Ramos (cell line): ENCODE measurements around the gene MSN.

Experiments used
- in situ Hi-C: fragments of 300-500 bp; cut with MboI; formaldehyde crosslinking; loops from one replicate; pipeline ENCODE4 v1.14.3; 2022; ENCODE audit warnings: low sequenced_read_pairs; ENCODE audit not compliant: unreplicated experiment

Gene MSN

DNA sequence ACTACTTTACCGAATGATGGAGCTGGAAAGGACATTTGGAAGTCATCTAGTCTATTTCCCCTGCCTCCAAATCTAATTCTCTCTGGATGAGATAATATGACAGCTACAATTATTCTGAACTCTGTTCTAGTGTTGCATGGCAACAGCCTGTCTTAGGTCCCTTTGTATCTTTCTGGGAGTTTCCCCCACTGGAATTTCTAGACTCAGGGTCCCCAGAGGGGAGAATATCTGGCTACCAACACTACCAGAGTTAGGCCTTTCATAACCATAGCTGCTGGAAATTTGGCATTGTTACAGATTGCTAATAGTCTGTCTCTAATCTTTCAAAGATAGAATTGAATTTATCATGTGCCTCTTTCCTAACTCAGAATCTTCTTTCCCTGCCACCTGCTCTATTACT, 4.5 kb downstream of the MSN start:
- in situ Hi-C loops = no loop called here

GRCh38 chrX:65673857-65674203, 6.4 kb downstream of the MSN start:
- in situ Hi-C loops = no loop called here

DNA sequence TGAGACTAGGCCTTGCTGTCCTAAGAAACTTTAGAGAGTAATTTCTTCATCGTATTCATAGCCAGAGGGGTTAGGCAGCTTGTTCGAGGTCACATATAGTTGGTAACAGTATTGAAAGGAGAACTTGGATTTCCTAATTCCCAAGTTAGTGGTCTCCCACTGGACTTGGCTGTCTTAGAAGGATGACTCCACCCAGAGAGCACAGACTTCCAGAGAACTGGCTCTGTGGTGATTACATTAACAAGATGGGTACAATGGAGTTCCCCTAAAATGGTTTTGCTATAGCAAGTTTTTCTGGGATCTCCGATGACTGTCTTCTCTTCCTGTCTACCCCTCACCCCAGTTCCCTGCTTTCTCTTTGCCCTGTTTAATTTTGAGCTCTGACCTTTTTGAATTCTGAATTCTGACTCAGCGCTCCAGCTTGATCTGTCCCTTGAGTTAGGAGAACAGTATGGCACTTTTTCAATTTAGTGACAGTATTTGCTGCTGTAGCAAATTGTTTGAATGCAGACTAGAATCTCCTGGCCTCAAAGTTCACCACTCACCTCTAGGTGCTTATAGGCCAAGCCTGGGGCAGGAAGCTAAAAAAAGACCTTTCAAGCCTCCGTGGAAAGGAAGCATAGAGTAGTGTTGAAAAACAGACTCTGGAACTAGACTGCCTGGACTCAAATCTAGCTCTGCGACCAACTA, 6.9 kb downstream of the MSN start:
- in situ Hi-C loops = no loop called here

GRCh38 chrX:65677954-65678469, 10.6 kb downstream of the MSN start:
- in situ Hi-C loops = no loop called here

- in situ Hi-C loops = no loop called here
Observed at GRCh38 chrX:65679071-65679540, 11.7 kb downstream of the MSN start.

GRCh38 chrX:65681810-65682209, 14.4 kb downstream of the MSN start:
- in situ Hi-C loops = no loop called here

DNA sequence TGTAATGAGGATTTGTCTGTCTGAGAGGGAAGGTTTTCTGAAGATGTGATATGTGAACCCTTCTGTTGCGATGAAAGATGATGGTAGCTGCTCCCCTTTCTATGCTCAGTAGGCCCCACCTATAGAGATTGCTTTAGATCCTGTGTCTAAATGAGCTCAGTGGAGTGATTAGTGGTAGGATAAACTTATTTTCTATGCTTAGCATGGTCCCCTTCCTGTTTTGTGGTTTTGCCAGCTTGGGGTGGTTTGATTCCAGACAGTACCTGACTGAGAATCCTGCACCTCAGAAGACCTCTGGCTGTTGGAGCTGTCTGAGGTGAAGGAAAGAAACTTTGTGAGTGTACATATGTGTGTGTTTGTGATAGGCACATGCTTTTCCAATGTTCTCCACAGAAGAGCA, 17.7 kb downstream of the MSN start:
- in situ Hi-C loops = no loop called here

- in situ Hi-C loops = no loop called here
Observed at GRCh38 chrX:65686236-65686635, 18.8 kb downstream of the MSN start.

DNA sequence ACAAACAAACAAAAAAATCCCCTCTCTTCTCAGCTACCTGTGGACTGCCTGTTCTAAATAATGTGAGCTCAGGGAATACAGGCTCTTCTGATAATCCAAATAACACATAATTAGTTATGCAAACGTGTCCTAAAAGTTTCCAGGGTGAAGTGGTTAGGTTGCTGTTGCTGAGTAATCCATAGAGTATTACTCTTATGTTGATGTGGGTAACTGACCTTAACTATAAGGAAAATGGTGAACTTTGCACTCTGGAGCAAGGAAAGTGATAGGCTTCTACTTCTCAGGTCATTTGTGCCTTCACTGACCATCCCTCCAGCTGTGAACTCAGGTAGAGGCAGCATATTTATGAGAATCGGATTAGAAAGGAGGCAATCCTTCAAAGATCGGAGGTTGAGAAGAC, 19.9 kb downstream of the MSN start:
- in situ Hi-C loops = no loop called here

- in situ Hi-C loops = no loop called here
Observed at GRCh38 chrX:65688403-65688871, 21.0 kb downstream of the MSN start.

DNA sequence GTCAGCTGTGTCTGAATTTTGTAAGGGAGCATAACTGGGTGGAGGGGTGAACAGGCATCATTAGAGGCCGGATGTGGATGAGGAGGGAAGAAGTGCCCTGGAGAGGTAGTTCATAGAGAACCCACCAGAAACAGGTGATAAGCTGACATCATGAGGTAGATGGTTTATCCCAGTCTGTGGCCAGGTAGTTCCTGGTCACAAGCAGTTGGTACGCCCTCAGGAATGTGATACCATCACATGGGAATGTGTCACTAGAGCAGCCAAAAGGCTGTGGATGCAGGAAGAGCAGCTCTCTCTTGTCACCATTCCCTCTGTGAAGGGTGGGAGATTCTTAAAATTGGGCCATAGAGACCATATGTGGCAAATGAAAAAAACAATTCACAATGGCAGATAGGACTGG, 21.9 kb downstream of the MSN start:
- in situ Hi-C loops = no loop called here

GRCh38 chrX:65690057-65690855, 22.8 kb downstream of the MSN start:
- in situ Hi-C loops = no loop called here

DNA sequence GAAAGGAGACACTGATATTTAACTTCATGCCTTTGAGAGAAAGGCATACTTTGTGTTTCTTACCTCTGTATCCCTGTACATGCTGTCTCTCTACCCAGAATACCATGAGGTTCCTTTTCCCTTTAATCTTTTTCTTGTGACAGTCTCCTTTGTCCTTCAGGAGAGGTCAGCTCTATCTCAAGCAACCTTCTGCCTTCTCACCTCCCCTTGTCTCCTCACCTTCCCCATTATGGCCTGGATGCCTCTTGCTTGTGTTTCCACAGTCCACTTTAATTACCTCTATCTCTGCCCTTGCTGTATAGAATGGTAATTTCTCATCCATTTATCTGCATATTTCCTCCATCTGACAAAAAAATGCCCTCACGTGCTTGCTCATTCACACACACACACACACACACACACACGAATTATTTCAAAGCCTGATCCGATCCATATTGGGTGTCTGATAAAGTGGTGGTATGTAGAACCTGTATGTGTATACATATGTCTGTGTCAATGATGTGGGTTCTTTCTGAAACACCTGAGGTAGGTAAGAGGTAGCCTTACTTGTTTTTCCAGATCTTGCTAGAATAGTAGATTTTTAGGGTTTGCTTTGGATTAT, 28.5 kb downstream of the MSN start:
- in situ Hi-C loops = no loop called here

GRCh38 chrX:65696613-65697012, 29.2 kb downstream of the MSN start:
- in situ Hi-C loops = no loop called here

- in situ Hi-C loops = no loop called here
Observed at GRCh38 chrX:65697211-65697641, 29.8 kb downstream of the MSN start.

DNA sequence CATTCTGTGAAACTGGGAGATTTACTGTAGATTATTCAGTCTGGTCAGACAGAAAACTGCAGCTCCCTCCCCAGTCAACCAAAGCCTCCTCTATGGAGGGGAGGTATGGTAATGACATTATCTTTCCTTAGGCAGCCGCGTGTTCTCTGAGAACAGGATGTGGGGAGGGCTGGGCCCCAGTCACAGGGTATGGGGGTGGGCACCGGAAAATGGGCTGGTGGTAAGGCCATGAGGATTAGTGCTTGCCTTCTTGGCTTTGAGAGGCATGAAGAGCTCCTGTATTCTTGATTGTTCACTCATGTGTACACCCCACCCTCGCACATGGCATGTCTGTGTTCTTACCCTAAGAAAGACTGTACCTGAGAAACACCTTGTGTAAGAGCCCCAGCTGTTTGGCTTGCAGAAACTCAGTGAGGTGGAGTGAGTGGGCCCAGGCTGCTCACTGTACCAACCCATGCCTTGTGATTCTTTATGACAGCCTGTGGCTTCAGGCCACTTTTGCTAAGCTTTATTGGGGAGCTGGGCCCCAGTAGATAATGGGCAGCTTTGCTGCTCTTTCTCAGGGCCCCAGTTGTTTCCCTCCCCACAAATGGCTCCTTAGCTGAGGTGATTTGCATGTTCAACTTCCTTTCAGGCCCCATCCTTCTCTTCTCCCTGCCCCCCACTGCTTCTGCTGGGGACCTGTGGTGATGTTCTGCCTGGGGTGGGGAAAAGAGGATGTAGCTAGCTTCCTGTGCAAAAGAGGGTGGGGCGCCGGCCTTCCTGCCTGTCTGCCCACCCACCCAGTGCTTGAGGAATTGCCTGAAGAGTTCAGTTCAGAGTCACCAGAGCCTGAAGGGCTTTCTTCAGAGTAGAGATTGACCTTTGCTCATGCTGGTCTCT, 30.7 kb downstream of the MSN start:
- in situ Hi-C loops = no loop called here

- in situ Hi-C loops = no loop called here
Observed at GRCh38 chrX:65702956-65703355, 35.5 kb downstream of the MSN start.

DNA sequence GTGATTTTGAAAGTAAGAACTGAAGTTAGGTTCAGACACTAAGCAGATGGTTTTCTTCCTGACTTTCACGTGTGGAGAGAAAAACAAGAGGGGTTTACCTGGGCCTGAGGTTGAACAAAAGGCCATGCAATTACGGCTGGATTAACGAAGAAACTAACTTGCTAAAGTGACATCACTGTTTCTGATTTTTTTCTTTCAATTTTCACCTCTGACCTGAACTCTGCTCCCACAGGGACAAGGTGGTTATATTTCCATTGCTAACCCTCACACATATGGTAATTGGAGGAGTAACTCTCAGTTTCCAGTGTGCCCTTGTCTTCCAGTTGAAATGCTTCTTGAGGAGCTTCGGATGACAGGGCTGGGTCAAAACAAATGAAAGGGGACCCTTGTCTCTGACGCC, 38.0 kb downstream of the MSN start:
- in situ Hi-C loops = no loop called here

DNA sequence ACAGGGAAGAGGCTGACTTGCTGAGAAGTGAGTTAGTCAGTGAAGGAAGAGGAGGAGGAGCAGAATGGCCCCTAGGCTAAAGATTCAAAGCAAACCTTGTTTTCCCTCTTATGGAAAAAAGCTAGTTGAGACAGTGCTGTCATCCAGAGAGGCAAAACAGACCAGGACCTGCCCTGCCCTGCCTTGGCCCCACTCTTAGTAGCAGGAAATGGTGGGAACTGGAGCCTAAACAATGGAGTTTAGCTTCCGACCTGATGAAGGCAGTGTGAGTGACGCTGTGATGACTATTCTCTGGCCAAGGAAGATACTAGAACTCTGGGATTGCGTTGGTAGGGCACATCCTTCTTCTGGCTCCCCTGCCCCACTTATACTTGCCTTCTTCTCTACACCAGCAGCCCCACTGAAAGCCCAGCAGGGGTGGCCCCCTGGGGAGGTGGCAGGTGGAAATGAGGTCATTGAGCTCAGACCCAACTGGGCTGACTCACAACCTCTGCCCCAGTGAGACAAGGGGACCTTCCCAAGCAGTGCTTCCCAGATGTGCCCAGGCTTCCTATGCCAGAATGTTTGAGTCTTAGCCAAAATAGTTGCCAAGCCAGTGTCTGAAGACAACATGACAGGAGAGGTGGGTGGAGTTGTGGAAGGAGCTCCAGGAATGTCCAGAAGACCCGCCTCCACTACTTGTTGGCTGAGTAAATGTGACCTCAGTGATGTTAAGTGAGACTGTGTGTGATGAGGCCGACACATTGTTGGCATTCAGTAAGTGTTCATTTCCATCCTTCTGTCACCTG, 38.8 kb downstream of the MSN start:
- in situ Hi-C loops = no loop called here
